Neural cell (in vitro differentiated cells): Measurements from ENCODE around the gene DOCK7. TPM values are rescaled to one million over a fixed set of nuclear protein-coding genes. Genes with fewer than 3 reads are reported as not detected.

Experiments used
- H2AFZ ChIP-seq: fragments of 200-600, 300-800 bp; sonication (generic), shearing (Covaris generic); 2 replicates; pipeline ENCODE4 v1.6.0; 2014; ENCODE audit warnings: low read depth, mild to moderate bottlenecking, antibody characterized with exemption, low read length, moderate library complexity
- H3F3A ChIP-seq: fragments of 200-600 bp; shearing (Covaris generic); 2 replicates; pipeline ENCODE4 v1.6.1; 2016; ENCODE audit warnings: mild to moderate bottlenecking, moderate library complexity, mixed read lengths, antibody characterized with exemption, low read length; ENCODE audit not compliant: insufficient read depth, poor library complexity, severe bottlenecking
- H3K27ac ChIP-seq: fragments of 200-600, 300-800 bp; sonication (generic), shearing (Covaris generic); 2 replicates; pipeline ENCODE4 v1.5.1; 2014; ENCODE audit warnings: mild to moderate bottlenecking, low read length, moderate library complexity
- H3K27me3 ChIP-seq: fragments of 300-800, 200-600 bp; sonication (generic), shearing (Covaris generic); 2 replicates; pipeline ENCODE4 v1.6.0; 2014; ENCODE audit warnings: mild to moderate bottlenecking, low read depth, low read length, moderate library complexity; ENCODE audit not compliant: insufficient read depth
- H3K36me3 ChIP-seq: fragments of 300-800, 200-600 bp; sonication (generic), shearing (Covaris generic); 2 replicates; pipeline ENCODE4 v1.5.1; 2014; ENCODE audit warnings: mild to moderate bottlenecking, antibody characterized with exemption, low read length, moderate library complexity; ENCODE audit not compliant: insufficient read depth
- H3K4me2 ChIP-seq: fragments of 300-800, 200-600 bp; sonication (generic), shearing (Covaris generic); 2 replicates; pipeline ENCODE4 v1.6.0; 2014; ENCODE audit warnings: mild to moderate bottlenecking, low read length
- H3K4me3 ChIP-seq: fragments of 300-800, 200-600 bp; sonication (generic), shearing (Covaris generic); 2 replicates; pipeline ENCODE4 v1.5.1; 2014; ENCODE audit warnings: mild to moderate bottlenecking, low read length, moderate library complexity
- H3K79me2 ChIP-seq: fragments of 200-600 bp; shearing (Covaris generic); replicated peaks from 2 replicates; pipeline ENCODE4 v1.6.0; 2014; ENCODE audit warnings: mild to moderate bottlenecking, low read length, moderate library complexity; ENCODE audit not compliant: insufficient read depth
- H3K9ac ChIP-seq: fragments of 300-800, 200-600 bp; sonication (generic), shearing (Covaris generic); 2 replicates; pipeline ENCODE4 v1.6.1; 2016; ENCODE audit warnings: mild to moderate bottlenecking, low read length, mixed read lengths
- H3K9me2 ChIP-seq: fragments of 200-600 bp; shearing (Covaris generic); 2 replicates; pipeline ENCODE4 v1.6.1; 2016; ENCODE audit warnings: mild to moderate bottlenecking, low read length, mixed read lengths; ENCODE audit not compliant: insufficient read depth
- H3K9me3 ChIP-seq: fragments of 200-600, 300-800 bp; sonication (generic), shearing (Covaris generic); 2 replicates; pipeline ENCODE4 v1.6.1; 2016; ENCODE audit warnings: mild to moderate bottlenecking, mixed run types, low read length, moderate library complexity, mixed read lengths
- H4K20me1 ChIP-seq: fragments of 200-600 bp; shearing (Covaris generic); 2 replicates; pipeline ENCODE4 v1.6.1; 2016; ENCODE audit warnings: mild to moderate bottlenecking, mixed run types; ENCODE audit not compliant: insufficient read depth
- CTCF ChIP-seq: fragments of 450-650 bp; IDR thresholded peaks from 2 replicates; pipeline ENCODE4 v1.5.1; 2014; ENCODE audit warnings: antibody characterized with exemption, mild to moderate bottlenecking, moderate library complexity; ENCODE audit not compliant: poor library complexity, severe bottlenecking
- EP300 ChIP-seq: fragments of 450-650 bp; conservative IDR thresholded peaks from 2 replicates; pipeline ENCODE4 v1.6.1; 2014; ENCODE audit warnings: antibody characterized with exemption, mild to moderate bottlenecking, moderate library complexity; ENCODE audit not compliant: poor library complexity, severe bottlenecking
- EZH2 ChIP-seq: fragments of 200-600, 300-800 bp; shearing (Covaris generic), sonication (generic); IDR thresholded peaks from 2 replicates; pipeline ENCODE4 v1.6.1; 2014; ENCODE audit warnings: antibody characterized with exemption, low read length, borderline replicate concordance, mild to moderate bottlenecking; ENCODE audit not compliant: insufficient read depth, poor library complexity, severe bottlenecking
- MXI1 ChIP-seq: fragments of 450-650 bp; conservative IDR thresholded peaks from 2 replicates; pipeline ENCODE4 v1.6.1; 2014; ENCODE audit warnings: antibody characterized with exemption, mild to moderate bottlenecking; ENCODE audit not compliant: poor library complexity, severe bottlenecking
- POLR2AphosphoS5 ChIP-seq: IDR thresholded peaks from 2 replicates; pipeline ENCODE4 v1.6.1; 2012
- RAD21 ChIP-seq: fragments of 450-650 bp; conservative IDR thresholded peaks from 2 replicates; pipeline ENCODE4 v1.6.1; 2014; ENCODE audit warnings: antibody characterized with exemption, mild to moderate bottlenecking, moderate library complexity
- REST ChIP-seq: IDR thresholded peaks from 2 replicates; pipeline ENCODE4 v1.6.1; 2012; ENCODE audit warnings: borderline replicate concordance
- SMC3 ChIP-seq: fragments of 450-650 bp; conservative IDR thresholded peaks from 2 replicates; pipeline ENCODE4 v1.6.1; 2014; ENCODE audit warnings: antibody characterized with exemption, mild to moderate bottlenecking, moderate library complexity; ENCODE audit not compliant: poor library complexity
- TAF1 ChIP-seq: IDR thresholded peaks from 2 replicates; pipeline ENCODE4 v1.6.1; 2012; ENCODE audit warnings: low read depth
- polyA plus RNA-seq: library from polyadenylated mRNA; depleted of rRNA; stranded (reverse); fragments of >200 nt; gene quantifications from 2 replicates; pipeline ENCODE4 v1.2.3, GENCODE V29; 2014

The DOCK7 gene
- polyA plus RNA-seq, 1 donor from 2014 or later: 129 TPM

GRCh38 chr1:62608905-62609304 is 79.3 kb downstream of the DOCK7 start:
- Histone ChIP-seq H3K4me2 (no peak overlapping the region), H3K9me2 (no peaks in the 10 kb centered on the region), H2AFZ (no peak overlapping the region), H3K9ac (no peak overlapping the region), H3K9me3 (no peaks in the 10 kb centered on the region), H3K4me3 (no peak overlapping the region), H3F3A (no peaks in the 10 kb centered on the region), H3K27ac (no peak overlapping the region), H3K79me2 (no peaks in the 10 kb centered on the region), H4K20me1 (no peaks in the 10 kb centered on the region), H3K27me3 (no peaks in the 10 kb centered on the region), H3K36me3 (no peaks in the 10 kb centered on the region)
- TF ChIP-seq CTCF: no peak
- no peak for TF ChIP-seq MXI1
- TF ChIP-seq SMC3: no peak
- TF ChIP-seq EZH2: no peak
- no peak for TF ChIP-seq RAD21
- no peak for TF ChIP-seq REST
- no peak for TF ChIP-seq EP300
- no peak for TF ChIP-seq TAF1
- TF ChIP-seq POLR2AphosphoS5: no peak

- Histone ChIP-seq H3K9me3 (no peaks in the 10 kb centered on the region), H3K4me3 (no peak overlapping the region), H2AFZ (no peak overlapping the region), H3K27ac (no peak overlapping the region), H3K4me2 (no peak overlapping the region), H3K9me2 (no peaks in the 10 kb centered on the region), H3K27me3 (no peaks in the 10 kb centered on the region), H4K20me1 (no peaks in the 10 kb centered on the region), H3K9ac (no peak overlapping the region), H3K36me3 (peaks cover 5% of the 10 kb centered on the region), H3K79me2 (no peaks in the 10 kb centered on the region), H3F3A (no peaks in the 10 kb centered on the region)
- TF ChIP-seq REST: no peak
- no peak for TF ChIP-seq RAD21
- TF ChIP-seq SMC3: no peak
- TF ChIP-seq POLR2AphosphoS5: no peak
- TF ChIP-seq EZH2: no peak
These were observed 86.7 kb downstream of the DOCK7 start for GRCh38 chr1:62601457-62601856.
